HG02642 (cell line): ENCODE data around the gene TNS1.
A peak's percentile ranks its signal among the peaks of the same experiment; 100 is the strongest.

Experiments used
- ATAC-seq: cut with Tn5 transposase; IDR thresholded peaks from one replicate; pipeline ENCODE4 v1.9.1; 2021; ENCODE audit warnings: mild to moderate bottlenecking; ENCODE audit not compliant: unreplicated experiment, poor library complexity

The TNS1 gene

DNA sequence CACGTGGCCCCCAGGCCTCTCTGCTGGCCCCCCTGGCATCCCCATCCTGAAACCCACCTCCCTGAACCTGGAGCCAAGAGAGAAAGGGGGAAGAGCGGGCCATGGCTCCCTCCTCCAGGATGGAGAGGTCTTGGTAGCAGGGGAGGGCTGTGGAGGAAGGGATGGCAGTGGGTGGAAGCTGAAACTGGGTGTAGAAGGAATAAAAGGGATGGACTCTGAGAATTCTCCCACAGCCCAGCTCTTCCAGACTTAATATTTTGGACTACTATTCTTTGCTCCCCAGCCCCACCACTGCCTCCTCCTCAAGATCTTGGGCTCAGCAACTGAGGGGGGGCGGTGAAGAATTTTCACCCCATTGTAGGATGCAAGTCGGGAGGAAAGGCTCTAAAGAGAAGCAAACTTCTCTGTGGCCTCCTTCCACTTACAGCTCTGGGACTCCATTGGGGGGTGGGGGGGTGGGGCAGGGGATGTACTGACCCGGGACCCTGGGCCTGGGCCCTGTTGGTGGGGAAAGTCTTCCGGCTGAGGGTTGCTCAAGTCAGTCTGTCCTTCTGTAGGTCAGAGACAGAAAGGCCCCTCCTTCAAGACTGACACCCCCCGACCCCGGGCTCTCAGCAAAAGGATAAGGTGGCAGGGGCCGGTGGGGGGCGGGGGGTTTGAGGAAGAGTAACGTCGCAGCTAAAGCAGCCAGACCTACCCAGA lies 501 bp downstream of the TNS1 start:
- no peak for ATAC-seq

DNA sequence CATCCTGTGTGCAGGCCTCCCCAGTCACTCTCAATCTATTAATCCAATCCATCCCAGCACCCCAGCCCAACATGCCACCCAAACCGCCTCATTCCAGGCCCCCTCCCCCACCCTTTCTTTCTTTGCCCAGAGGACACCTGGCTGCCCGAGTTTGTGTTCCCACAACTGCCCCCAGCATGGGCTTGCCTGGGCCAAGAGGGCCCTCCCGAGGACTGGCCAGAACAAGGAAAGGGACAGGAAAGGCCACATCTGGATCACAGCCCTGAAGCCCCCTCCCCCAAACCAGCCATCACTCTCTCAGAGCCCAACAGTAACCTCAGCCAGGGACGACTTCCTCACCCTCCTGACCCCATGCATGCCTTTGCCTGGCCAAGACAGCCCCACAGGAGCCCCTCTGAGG lies 1.2 kb downstream of the TNS1 start:
- no peak for ATAC-seq

DNA sequence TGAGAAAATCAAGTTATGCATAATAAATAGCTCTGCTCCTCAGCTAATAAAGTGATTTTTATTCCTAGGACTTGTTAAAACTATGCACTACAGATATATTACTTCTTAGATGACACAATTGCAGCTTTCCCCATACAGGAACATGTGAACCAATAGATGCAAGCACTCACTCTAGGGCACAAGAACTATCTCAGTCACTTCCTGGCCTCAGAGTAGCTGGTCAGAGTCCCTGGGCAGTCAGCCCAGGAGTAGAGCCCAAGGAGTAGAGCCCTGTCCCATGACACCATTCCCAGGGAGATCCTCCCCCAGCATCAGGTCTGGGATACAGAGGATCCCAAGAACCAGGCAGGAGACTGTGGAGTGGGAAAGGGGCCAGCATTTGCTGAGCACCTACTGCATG lies 2.7 kb downstream of the TNS1 start:
- ATAC-seq: no peak

DNA sequence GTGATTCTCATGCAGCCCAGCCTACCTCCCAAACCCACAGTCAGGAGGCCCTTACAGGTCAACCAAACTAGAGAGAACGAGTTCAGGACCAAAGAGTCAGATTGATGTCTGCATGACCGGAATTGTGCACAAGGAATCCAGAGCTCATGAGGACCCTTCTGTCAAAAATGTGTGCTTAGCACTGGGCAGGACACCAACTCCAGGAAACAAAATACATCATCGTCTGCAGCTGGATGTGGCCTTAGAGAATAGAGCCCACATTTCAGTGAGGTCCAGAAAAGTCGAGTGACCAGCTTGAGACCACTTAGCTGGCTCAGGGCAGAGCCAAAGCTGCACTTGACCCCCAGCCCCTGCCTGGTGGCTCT lies 3.2 kb downstream of the TNS1 start:
- no peak for ATAC-seq

DNA sequence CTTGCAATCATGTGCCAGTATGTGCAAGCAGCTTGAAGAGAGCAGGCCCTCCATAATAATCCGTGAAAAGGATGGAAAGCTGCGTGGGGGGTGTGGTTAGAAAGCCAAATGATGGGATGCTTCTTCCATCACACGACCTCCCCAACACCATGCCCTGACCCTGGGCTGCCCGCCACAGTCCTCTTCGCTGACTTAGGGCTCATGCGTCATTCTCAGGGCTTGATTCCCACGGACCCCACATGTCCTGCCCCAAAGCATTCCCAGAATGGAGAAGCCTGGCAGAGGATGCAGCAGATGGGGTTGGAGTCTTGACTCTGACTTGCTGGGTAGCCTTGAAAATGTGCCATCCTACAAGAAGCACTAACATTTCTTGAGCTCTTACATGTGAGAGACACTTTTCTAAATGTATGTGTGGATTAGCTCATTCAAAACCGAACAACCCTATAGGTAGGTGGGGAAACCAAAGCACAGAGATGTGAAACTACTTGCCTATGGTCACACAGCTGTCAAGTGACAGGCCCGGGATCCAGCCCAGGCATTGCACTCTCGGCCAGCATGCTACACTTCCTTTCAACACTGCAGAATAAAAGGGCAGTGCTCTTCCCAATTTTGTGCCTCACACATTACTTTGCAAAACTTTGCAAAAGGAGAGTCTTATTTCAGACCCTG lies 3.7 kb downstream of the TNS1 start:
- ATAC-seq: no peak

DNA sequence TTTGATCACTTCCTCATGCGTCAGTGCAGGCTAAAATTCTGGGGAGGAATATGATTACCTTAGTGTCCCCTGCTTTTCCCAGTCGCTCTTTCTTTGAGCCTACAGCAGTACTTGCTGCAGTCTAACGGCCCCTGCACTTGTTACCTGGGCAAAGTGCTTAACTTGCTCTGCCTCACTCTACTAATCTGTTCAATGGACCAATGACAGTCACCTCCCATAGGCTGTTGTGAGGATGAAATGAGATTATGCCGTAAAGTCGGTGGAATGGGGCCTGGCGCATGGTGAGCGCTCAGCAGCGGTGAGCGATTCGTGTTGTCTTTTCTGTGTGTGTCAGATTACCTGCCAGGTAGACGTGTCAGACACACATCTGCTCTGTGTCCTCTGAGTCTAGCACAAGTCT lies 5.3 kb downstream of the TNS1 start:
- no peak for ATAC-seq

DNA sequence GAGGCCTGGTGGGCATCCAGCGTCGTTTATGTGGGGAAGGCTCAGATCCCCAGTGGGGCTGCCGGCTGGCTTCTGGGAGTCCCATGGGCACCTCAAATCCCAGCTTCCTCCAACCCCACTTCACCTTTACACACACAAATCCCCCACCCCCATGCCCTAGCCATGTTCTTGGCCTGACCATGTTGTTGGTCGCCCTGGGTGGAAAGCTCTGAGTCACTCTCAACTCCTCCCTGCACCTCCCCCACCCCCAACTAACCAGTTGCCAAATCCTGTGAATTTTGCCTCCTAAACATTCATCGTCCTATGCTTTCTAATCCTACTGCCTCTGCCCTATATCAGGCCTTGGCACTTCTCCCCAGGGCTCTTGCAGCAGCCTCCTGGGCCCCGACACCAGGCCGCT lies 6.4 kb downstream of the TNS1 start:
- ATAC-seq: no peak

DNA sequence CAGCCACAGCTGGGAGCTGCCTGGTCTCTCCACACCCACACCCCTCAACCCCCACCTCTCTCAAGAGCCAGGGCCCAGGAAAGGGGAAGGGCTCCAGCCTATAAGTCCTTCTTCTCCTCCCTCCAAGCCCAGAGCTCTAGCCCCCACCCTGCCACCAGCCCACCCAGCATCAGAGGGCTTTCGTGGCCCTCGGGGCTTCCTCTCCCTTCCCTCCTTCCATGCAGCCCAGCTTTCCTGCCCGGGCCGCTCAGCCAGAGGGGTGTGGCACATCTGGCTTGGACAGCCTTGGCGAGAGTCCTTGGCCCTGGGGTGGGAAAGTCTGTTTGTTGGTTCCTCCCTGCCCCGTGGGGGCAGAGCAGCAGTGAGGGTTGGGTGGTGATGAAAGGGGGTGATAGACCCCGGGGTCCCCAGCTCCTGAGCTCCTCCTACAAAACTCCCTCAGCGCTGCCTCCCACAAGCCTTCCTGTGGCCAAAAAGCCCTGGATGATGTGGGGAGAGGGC lies 7.0 kb downstream of the TNS1 start:
- ATAC-seq: no peak

DNA sequence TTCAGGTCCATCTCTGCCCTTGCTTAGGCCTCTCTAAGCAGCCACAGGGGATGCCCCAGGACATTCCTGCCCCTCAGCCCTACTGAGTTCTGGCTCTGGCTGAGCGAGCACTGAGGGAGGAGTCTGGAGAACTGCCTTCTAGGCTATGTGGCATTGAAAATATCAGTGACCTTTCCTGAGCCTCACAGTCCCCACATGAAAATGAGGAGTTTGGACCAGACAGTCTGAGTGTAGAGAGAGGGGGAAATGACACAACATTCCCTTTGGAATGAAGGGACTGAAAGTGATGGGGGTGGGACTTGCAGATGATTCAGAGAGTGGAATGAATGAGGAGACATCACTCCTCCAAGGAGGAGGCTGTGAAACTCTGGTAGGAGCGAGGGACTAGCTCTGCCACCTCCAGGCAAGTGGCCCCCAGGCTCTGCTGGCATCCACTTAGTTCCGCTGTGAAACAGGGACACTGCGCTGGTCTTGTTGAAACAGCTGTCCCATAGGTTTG lies 8.0 kb downstream of the TNS1 start:
- no peak for ATAC-seq

DNA sequence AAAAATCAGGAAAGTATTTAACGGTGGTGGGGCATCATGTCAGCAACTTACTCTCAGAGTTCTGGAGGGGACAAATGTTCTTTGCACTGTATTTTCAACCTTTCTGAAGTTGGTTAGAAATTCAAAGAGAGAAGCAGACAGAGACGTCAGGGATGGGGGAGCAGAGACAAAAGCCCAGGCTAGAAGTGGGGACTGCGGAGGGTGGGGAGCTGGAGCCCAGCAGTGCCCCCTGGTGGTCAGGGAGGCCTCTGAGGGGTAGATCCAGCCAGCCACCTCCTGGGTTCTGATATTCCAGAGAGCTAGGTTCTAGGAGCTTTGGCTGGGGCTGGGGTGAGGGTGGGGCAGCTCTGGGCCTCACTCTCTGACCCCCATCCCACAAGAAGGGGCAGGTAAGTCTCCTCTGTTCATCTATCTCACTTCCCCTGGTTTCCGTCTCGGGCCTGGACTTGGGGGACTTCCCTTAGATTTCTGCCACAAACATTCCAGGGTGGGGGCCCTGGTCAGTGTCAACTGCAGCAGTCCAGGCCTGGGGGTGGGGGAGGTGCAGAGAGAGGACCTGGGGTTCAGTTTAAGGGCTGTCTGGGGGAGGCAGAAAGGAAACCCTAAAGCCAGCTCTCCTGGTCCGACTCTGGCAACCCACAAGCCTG lies 8.9 kb downstream of the TNS1 start:
- no peak for ATAC-seq

DNA sequence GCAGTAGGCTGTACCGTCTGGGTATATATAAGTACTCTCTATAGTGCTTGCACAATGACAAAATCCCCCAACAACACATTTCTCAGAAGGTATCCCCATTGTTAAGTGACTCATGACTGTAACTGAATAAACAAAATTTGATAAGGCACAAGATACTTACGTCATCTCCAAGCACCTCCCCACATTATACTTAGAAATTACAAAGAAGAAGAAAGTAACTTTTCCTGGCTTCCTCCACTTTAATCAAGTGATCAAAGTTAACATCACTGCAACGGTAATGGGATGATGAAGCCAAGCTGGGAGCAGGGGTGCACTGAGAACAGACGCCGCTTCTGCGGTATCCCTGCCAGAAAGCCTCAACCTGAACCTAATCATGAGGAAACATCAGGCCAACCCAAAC lies 9.7 kb downstream of the TNS1 start:
- no peak for ATAC-seq

DNA sequence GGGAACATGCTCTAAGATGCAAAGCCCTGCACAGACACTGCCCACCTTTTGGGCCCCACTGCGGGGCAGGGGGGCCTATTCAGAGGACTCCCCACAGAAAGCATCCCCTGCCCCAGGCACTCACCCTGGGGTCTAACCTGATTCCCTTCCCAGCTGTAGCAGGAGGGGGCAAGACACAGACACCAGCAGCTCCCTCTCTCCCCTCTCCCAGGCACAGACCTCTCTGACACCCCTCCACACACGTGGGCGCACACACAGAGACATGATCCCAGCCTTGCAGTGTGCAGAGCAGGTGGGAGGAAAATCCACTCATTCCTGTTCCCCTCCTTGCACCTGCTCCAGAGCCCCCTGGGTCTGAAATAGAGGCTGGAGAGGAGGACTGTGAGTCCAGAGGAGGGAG lies 10.7 kb downstream of the TNS1 start:
- ATAC-seq: no peak

DNA sequence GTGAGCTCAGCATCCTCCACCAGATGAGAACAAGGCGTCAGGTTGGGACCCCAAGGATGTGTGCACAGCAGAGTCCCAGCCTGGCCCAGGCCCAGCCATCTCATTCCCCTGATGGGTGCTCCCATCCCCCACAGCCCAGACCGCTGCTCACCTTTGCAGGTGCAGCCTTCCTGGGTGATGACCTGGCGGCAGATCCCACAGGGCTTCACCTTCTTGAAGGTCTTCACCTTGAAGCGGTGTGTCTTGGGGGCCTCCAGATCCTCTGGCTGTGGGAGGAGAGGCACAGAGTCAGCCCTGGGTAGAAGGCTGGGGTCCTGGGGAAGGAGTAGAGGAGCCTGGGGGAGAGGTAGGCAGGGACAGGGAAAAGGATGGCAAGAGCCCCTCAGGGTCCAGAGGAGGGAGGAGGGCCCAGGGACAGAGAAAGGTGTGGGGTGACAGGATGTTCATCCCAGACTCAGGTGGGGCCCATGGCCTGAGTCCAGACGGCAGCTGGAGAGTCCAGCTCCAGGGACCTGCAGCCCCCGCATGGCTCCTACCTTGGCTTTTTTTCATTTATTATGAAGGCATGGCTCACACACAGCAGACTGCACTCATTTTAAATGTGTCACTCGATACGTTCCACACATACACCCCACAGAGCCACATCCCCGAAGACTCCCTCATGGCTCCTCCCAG lies 11.9 kb downstream of the TNS1 start:
- no peak for ATAC-seq

DNA sequence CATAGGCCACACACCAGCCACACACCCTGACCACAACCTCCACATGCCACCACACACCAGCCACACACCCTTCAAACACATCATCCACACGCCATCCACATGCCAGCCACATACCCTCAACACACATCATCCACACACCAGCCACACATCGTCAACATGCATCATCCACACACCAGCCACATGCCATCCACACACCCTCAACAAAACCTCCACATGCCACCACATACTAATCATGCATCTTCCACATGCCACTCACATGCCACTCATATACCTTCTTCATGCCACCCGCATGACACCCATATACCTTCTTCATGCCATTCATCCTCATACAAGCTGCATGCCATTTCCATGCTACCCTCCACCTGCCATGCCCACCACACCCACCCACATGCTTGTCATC lies 12.4 kb downstream of the TNS1 start:
- ATAC-seq: no peak

DNA sequence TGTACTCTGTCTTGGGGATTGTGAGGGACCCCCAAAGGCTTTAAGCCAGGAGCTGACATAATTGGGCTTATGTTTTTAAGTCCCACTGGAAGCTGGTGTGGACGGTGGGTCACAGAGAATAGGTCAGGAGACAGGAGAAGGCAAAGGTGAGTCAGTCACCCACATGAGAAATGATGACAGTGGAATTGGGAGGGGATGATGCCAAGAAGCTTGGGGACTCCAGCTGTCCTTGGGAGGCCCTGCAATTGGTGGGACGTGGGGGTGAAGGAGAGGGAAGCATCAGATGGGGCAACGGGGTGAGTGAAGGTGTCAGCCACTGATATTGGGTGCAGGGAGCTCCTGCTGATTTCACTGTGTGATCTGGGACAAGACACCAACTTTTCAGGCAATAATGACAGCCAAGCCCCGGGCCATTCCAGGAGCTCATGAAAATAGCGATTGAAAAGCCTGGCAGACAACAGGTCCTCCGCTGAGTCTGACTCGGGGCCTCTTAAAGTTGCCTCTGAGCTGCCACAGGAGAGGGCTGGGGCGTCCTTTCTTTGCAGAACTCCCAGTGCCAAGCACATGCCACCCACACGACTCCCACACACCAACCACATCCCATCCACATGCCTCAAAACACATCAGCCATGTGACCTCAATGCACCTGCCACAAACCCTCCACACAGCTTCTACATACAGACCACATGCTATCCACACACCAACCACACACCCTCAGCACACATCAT lies 13.4 kb downstream of the TNS1 start:
- ATAC-seq: no peak

DNA sequence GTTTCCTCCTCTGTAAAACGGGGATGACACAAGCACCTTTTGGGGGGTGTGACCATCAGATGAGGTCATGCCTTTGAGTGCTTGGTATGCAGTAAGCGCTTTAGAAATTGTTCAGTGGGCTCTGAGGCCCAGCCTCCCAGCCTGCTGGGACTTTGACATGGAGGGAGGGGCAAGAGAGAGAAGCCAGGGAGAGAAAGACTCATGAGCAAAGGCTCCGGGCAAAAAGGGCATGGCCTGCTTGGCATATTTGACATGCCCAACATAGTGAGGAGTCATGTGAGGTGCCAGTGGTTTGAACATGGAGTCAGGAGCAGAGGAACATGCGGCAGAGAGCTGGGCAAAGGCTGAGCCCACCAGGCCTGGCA lies 14.0 kb downstream of the TNS1 start:
- no peak for ATAC-seq

DNA sequence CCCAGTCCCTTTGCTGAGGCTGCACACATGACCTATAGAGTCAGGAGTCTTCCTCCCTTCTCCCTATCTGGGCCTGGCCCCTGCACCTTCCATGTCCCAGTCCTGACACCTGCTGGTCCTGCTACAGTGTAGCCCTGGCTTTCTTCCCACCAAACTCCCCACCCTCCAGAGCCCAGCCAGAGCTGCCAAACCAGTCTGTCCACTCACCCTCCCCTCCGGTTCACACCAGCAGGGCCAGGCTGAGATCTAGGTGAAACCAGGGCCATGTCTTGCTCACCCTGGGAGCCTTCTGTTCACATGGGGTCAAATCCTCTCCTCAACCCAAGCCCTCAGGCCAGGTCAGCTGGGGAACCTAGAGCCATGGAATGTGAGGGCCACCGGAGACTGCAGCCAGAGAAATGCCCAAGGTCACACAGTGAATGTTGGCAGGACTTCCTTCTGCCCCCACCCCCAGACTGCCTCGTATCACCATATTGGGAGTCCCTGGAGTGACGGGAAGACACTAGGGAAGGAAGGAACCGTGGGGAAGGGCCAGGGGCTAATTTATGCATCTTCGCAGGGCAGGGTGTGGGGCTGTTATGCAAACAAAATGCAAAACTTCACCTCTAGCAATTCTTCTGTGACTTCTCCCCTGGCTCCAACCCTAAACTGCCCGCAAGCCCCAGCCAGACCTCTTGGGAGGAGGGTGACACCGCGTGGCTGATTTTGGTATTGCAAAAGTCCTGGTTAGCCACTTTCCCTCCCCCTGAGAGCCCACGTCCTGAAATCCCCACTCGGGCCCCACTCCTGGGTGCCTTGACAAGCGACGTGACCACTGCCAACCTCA lies 14.6 kb downstream of the TNS1 start:
- peak; percentile 64 for ATAC-seq

DNA sequence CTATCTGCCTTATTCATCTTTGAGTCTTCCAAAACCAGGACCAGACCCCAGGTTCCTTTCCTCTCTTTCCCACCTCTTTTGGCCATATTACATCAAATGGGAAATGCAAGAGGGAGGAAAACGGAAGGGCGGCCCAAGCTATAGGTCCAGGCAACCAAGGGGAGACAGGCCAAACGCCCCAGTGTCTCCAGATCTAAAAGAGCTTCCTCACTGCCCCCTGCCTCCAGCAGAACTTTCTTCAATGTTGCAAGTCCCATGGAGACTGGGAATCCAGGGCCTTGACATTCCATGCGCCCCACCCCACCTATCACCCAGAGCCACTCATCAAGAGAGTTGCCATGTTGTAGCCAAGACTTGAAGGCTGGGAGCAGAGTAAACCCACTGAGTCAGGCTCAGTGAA lies 15.4 kb downstream of the TNS1 start:
- no peak for ATAC-seq

DNA sequence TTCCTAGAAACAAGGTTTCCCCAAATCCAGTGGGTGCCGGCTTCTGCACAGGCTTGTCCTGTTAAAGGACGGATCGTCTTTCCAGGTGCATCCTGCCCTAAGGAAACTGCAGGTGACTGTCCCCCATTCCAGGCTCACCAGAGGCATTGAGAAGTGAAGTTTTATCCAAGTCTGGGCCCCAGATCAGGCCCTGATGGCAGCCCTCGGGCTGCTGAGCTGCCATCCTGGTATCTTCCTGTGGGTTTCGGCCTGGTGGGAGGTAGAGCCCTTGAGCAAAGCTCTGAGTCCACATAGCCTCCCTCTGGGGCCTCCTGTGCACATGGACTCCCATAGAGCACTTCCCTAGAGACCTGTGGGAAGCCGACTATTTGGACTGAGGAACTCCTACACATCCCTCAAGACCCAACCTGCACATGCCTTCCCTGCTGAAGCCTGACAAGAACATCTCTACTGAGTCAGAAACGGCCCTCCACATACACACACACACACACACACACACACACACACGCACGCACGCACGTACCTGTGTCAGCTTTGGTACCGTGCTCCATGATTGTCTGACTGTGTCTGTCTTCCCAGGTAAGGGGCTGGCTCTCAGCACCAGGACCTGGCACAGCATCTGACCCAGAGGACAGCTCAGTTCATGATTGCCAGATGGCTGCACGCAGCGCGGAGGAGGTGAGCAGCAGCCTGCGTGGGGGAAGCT lies 16.4 kb downstream of the TNS1 start:
- ATAC-seq: no peak
